T-helper 22 cell (primary cell): ENCODE results near the gene GSTCD.
"Not testable (repeated sequence)": the region's sequence is repeated elsewhere in the genome, so short reads cannot be mapped to it uniquely, and the experiment has no call there.

ENCODE experiments used
- DNase-seq: peaks from one replicate; pipeline ENCODE4 v3.0.0-alpha.2; 2020; ENCODE audit warnings: low read depth

GSTCD gene

DNA sequence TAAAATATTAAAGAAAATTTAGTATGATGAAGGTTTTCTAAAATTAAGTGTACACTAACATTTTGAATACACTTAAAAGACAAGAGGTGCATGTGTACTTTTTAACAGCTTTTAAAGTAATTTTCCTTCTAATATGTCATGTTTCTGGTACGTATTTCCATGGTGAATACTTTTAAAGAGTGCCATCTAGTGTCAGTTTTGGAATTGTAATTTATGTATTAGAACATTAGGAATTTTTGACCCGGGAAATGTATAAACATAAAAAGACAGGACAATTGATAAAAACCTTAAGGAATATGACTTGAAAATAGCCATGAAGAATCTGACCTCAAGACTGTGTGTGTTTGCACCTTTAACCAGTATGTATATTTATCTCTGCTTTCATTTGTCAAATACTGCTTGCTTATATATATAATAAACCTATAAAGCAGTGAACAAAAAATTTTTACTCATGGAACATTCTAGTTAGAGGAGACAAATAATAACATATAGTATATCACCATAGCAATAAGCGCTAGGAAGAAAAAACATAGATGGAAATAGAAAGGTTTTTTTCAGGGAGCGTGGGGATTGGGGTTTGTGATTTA is 7.2 kb downstream of the GSTCD start:
- DNase-seq: no peak

DNA sequence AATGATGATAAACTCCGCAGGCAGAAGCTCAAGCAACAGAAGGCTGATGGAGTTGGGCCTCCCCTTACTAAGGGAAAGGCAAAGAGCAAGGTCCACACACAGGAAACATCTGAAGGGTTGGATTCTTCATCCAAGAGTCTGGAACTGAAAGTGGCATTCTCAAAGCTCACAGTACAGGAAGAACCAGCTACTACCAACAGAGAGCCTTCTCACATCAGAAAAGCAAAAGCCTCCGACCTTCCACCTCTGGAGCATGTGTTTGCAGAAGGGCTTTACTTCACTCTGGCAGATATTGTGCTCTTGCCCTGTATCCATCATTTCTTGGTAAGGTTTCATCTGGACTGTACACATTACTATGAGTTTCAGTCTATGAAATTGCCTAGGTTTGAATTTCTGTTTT is 10.6 kb downstream of the GSTCD start:
- no peak for DNase-seq

DNA sequence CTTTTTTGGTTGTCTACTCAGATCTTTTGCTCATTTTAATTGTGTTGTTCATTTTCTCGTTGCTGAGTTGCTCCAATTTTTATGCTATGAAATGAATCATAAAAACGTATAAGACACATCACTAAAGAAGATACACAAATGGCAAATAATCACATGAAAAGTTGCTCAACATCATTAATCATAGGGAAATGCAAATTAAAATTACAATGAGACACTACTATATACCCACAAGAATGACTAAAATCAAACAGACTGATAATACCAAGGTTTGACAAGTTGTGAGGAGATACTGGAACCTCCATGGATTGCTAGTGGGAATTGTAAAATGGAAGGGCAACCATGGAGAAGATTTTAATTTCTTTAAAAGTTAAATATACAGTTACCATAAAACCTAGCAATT is 17.0 kb downstream of the GSTCD start:
- DNase-seq: no peak

DNA sequence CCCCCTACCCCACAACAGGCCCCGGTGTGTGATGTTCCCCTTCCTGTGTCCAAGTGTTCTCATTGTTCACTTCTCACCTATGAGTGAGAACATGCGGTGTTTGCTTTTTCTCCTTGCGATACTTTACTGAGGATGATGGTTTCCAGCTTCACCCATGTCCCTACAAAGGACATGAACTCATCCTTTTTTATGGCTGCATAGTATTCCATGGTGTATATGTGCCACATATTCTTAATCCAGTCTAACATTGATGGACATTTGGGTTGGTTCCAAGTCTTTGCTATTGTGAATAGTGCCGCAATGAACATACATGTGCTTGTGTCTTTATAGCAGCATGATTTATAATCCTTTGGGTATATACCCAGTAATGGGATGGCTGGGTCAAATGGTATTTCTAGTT is 21.3 kb downstream of the GSTCD start:
- DNase-seq: not testable (repeated sequence)

DNA sequence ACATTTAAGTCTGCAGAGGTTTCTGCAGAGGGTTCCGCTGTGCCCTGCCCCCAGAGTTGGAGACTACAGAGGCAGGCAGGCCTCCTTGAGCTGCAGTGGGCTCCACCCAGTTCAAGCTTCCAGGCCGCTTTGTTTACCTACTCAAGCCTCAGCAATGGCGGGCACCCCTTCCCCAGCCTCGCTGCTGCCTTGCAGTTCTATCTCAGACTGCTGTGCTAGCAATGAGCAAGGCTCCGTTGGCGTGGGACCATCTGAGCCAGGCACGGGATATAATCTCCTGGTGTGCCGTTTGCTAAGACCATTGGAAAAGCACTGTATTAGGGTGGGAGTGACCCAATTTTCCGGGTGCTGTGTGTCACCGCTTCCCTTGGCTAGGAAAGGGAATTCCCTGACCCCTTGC is 26.6 kb downstream of the GSTCD start:
- not testable (repeated sequence) for DNase-seq

DNA sequence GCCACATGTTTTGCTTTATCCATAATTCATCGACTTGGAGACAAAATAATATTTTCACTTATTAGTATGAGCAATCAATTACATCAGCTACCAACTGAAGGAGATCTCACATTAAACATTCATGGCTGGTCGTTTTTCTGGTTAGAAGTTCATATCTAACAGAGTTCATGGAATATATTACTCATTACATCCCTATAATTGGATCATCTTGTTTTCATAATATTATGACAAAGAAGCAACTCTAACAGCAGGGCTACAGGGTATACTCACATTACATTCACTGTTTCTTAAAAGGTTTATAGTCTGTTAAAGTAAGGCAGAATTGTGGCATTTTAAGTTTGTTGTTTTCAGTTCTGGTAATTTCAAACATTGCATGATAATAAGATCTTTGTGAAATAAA is 33.0 kb downstream of the GSTCD start:
- no peak for DNase-seq

DNA sequence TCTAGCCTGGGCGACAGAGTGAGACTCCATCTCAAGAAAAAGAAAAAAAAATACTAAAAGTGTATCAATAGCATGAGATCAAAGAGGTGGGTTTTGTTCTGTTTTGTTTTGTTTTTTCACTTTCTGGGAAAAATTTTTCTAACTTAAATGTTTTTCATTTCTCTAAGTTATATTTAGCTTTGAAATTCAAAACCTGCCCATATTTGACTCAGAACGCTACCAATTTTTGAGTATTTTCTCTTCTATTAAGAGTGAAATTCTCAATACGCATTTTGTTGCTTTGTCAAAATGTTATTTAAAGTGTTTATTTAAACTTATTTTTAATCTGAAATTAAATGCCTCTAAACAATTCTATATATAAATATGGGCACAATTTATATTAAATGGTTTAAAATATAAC is 39.6 kb downstream of the GSTCD start:
- no peak for DNase-seq

DNA sequence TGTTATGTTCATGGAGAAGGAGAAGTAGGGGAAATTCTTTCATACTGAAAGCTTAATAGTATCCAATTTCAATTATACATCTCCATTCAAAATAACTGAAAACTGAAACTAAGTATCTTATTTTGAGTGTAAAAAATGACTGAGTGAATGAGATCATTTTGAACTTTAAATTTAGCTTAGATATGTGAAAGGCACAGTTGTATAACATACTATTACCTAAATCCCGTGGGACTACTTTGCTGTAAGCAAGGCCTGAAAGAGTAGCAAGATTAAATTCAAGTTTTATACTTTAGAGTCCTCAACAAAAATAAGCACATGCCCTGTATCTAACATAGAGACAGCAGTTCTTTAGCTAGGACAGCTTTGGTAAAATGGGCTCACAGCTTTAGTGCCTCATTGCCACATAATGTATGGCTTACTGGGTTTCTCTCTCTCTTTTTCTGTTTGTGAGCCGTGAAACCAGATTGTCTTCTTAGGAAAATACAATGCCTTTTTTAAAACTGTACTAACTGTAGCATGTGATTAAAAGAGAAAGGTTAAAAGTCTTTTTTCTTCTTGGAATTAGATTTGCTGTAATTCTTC is 43.2 kb downstream of the GSTCD start:
- DNase-seq: no peak

DNA sequence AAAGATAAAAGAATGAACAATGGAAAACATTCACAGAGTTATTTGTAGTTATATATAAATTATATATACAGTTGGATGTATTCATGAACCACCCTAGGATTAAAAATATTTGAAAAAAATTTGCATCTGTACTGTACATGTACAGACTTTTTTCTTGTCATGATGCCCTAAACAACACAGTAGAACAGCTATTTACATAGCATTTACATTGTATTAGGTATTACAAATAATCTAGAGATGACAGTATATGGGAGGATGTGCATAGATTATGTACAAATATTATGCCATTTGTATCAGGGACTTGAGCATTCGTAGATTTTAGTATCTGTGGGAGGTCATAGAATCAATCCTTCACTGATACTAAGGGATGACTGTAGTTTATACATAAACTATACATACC is 44.8 kb downstream of the GSTCD start:
- no peak for DNase-seq

DNA sequence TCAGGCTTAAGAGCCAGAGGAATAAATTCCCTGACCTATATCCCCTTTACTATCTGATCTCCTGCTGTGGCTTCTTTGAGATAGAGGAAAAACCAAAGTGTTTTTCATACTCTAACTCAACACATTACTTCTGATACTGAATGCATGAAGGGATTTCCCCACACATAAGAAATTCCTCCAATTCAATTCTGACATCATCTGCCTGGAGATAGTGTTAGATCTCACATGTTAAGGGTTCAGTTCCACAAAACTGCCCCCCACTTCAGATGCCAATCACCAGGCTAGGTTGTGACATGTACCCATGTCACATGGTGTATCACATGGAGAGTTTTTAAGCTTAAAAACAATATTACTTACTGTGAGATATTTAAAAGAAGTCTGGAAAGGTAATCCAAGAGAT is 46.8 kb downstream of the GSTCD start:
- DNase-seq: no peak

DNA sequence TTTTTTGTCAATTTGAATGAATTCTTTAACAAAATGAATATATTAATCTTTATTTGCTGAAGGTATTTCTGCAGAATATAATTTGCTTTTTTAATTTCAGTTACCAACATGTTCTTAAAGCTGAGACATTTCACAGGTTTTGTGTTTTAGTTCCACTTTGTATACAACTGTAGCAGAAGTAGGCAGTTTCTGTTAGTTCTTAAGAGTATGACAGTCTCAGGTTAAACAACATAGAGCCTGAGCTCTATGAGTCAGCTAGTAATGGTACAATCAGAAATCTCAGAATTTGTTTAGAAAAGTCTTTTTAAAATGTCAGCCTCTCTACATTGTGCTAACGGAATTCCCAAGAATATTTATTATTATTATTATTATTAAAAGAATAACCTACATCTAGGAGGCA is 50.4 kb downstream of the GSTCD start:
- DNase-seq: no peak

DNA sequence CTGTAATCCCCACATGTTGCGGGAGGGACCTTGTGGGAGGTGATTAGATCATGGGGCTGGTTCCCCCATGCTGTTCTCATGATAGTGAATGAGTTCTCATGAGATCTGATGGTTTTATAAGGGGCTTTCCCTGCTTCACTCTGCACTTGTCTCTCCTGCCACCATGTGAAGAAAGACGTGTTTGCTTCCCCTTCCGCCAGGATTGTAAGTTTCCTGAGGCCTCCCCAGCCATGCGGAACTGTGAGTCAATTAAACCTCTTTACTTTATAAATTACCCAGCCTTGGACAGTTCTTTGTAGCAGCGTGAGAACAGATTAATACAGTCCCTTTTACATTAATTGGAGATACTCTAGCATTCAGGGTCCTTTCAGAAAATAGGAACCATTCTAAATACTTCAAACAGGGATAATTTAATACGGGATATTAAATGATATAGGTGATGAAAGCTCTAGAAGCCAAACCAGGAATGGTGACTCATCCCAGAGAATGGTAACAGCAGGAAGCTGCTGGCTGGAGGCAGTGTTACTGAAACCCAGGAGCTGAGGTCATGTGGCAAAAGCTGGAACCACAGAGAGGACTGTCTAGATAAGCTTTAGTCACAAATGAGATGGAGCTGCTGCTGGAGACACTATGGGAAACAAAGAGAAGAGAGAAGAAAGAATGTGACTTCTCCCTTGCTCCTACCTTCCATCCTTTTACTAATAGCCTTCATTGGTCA is 57.3 kb downstream of the GSTCD start:
- DNase-seq: no peak

DNA sequence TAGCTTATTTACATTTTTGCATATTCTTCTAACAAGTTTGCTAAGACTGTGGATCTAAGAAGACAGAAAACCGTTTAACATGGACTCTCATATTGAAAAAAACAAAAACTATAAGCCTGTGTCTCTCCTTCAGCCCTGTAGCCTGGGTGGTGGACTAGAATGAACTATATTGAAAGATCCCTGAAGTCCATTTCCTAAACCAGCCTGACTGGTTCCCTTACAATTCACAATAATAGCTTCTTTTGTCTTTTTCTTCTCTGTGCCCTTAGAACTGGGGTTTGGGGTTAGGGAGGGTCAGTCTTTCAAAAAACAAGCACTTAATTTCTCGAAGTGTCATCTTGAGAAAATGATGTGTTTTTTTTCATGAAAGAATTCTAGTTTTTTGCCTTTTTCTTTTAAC is 59.0 kb downstream of the GSTCD start:
- no peak for DNase-seq

DNA sequence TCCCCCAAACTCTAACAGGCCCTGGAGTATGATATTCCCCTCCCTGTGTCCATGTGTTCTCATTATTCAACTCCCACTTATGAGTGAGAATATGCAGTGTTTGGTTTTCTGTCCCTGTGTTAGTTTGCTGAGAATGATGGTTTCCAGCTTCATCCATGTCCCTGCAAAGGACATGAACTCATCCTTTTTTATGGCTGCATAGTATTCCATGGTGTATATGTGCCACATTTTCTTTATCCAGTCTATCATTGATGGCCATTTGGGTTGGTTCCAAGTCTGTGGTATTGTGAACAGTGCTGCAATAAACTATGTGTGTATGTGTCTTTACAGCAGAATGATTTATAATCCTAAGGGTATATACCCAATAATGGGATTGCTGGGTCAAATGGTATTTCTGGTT is 61.9 kb downstream of the GSTCD start:
- not testable (repeated sequence) for DNase-seq

DNA sequence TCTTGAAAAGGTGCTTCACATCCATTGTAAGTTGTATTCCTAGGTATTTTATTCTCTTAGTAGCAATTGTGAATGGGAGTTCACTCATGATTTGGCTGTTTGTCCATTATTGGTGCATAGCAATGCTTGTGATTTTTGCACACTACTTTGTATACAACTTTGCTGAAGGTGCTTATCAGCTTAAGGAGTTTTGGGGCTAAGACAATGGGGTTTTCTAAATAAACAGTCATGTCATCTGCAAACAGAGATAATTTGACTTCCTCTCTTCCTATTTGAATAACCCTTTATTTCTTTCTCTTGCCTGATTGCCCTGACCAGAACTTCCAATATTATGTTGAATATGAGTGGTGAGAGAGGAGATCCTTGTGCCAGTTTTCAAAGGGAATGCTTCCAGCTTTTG is 63.5 kb downstream of the GSTCD start:
- not testable (repeated sequence) for DNase-seq

DNA sequence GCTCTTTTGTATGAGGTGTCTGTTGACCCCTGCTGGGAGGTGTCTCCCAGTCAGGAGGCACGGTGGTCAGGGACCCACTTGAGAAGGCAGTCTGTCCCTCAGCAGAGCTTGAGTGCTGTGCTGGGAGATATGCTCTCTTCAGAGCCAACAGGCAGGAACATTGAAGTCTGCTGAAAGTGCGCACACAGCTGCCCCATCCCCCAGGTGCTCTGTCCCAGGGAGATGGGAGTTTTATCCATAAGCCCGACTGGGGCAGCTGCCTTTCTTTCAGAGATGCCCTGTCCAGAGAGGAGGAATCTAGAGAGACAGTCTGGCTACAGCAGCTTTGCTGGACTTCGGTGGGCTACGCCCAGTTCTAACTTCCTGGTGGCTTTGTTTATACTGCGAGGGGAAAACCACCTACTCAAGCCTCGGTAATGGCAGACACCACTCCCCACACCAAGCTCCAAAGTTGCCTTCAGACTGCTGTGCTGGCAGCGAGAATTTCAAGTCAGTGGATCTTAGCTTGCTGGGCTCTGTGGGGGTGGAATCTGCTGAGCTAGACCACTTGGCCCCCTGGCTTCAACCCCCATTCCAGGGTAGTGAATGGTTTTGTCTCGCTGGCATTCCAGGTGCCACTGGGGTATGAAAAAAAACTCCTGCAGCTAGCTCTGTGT is 67.3 kb downstream of the GSTCD start:
- DNase-seq: not testable (repeated sequence)

DNA sequence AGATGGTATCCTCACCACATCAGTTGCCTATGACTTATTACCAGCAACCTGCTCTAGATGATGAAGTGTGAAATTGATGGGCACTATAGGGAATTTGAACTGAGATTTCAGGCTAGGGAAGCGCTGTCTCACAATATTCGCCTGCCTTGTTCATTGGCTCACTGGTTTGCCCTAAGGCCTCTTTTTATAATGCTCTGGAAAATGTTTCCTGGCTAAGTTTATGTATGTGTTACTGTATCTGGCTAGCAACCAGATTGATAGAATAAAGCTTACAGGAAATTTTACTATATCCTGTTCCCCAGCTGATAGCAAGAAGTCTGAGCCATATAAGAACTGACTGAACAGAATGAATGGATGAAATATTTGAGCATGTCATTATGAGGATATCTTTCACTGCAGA is 71.6 kb downstream of the GSTCD start:
- no peak for DNase-seq

DNA sequence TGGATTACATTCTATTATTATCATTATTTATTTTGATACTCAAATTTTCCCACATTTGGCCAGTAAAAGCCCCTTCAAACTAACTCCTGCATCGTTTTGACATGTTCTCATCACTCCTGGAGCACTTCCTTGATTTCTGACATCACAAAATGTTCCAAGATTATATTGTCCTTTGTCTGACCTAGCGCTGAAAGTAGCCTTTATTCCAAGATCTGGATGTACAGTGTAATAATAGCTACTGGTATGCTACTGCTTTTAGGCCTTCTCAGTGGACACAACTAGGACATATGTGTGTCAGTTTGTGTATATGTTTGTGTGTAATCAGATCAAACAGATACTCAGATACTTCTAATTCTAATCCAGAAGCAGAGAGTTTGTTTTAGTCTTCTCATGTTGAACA is 76.2 kb downstream of the GSTCD start:
- no peak for DNase-seq

DNA sequence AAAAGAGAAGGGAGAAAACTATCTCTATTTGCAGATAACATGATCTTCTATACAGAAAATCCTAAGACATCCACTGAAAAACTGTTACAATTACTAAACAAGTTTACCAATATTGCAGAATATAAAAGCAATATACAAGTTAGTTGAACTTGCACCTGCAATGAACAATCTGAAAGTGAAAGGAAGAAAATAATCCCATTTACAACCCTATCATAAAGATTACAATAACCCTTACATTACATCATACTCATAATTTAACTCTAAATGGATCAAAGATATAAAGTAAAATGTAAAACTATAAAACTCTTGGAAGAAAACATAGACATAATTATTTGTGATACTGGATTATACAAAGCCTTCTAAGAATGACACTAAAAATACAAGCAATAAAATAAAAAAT is 77.2 kb downstream of the GSTCD start:
- DNase-seq: no peak

DNA sequence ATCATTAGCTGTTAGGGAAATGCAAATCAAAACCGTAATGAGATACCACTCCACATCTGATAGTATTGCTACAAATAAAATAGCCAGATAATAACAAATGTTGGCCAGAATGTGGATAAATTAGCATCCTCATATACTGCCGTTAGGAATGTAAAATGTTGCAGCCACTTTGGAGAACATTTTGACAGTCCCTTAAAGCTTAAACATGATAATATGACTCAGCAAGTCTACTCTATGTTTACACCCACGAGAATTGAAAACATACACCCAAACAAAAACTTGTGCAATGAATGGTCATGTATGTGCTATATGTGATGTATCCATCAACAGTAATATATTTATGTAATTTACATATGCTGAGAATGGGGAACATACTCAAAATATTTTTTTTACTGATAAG is 78.2 kb downstream of the GSTCD start:
- DNase-seq: no peak

DNA sequence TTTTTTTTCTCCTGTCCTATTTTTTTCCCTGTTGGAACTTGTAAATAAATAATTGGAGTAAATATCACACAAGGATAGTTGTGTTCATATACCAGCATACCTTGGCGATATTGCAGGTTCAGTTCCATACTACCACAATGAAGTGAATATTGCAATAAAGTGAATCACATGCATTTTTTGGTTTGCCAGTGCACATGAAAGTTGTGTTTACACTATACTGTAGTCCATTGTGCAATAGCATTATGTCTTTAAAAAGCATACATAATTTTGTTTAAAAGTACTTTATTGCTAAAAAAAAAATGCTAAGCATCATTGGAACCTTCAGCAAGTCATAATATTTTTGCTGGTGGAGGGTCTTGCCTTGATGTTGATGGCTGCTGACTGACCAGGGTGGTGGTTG is 88.6 kb downstream of the GSTCD start:
- no peak for DNase-seq

DNA sequence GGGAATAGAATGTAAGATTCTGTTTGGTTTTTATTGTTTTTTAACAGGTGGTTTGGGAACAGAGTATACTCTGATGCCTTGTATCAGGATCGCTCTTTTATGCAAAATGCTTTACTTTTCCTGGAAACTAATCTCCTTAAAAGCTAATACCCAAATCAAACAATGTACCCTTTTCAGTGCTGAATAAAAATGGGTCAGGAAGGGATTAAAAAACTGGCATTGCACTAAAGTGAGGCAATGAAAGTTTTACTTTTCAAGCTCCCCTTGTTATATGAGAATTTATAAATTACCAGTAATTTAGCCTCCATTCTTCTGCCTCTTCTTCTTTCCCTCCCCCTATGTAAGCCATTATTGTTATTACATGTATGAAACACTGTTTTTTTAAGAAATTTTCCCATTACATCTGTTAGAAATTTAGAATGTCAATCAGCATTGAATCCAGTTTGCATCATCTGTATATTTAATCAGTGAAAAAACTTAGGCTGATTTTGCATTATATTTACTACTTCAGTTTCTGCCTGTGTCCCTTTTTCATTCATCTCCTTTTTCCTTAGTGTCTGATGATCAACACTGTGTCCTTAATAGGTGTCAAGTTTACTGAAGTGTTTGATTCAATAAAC is 97.0 kb downstream of the GSTCD start:
- no peak for DNase-seq

DNA sequence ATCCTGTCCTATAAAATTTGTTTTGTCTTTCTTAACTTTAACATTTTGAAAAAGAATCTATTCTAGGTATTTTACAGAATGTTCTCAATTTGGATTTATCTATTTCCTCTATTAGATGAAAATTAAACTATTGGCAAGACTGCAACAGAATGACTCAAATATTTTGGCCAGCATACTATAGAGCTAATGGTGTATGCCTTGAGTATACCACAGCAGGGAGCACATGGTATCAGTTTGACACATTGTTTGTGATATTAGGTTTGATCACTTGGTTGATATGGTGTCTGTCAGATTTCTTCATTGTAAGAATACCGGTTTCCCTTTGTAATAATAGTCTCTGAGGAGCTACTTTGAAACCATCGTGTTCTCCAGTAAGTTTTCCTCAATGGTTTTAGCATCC is 98.9 kb downstream of the GSTCD start:
- DNase-seq: no peak
